HCT116 (cell line): ENCODE data around the gene ROBO1.

ENCODE experiments used
- FOSL1 ChIP-seq: IDR thresholded peaks from 2 replicates; pipeline ENCODE4 v1.6.1; 2012; ENCODE audit warnings: low read depth
- POLR2A ChIP-seq: IDR thresholded peaks from 2 replicates; pipeline ENCODE4 v1.7.0; 2011; ENCODE audit warnings: borderline replicate concordance; ENCODE audit not compliant: insufficient read depth, insufficient read length; ENCODE audit errors: extremely low read depth
- POLR2AphosphoS5 ChIP-seq: IDR thresholded peaks from 2 replicates; pipeline ENCODE4 v1.6.1; 2011; ENCODE audit warnings: mild to moderate bottlenecking, low read depth, low read length, moderate library complexity
- RAD21 ChIP-seq: IDR thresholded peaks from 2 replicates; pipeline ENCODE4 v1.6.1; 2012; ENCODE audit warnings: low read depth, mild to moderate bottlenecking
- REST ChIP-seq: IDR thresholded peaks from 2 replicates; pipeline ENCODE4 v1.6.1; 2012; ENCODE audit warnings: low read depth
- YY1 ChIP-seq: IDR thresholded peaks from 2 replicates; pipeline ENCODE4 v1.6.1; 2011; ENCODE audit warnings: low read length, low read depth, moderate library complexity, mild to moderate bottlenecking; ENCODE audit not compliant: insufficient replicate concordance; ENCODE audit errors: extremely low read depth
- ZFX ChIP-seq: fragments of 450-650 bp; IDR thresholded peaks from 2 replicates; pipeline ENCODE4 v1.6.1; 2017
- TF ChIP-seq, protein P1 (sequence below), 3 experiments: fragments of 200-600 bp in 1 of 3; sonication (generic) in 1 of 3; IDR thresholded peaks in 2 of 3; conservative IDR thresholded peaks in 1 of 3; 2 replicates each; pipeline ENCODE4 v1.5.1; 2012 to 2017; ENCODE audit warnings: low read depth in 2 of 3, low read length in 2 of 3, antibody characterized with exemption in 1 of 3, borderline replicate concordance in 1 of 3, control low read depth in 1 of 3, mild to moderate bottlenecking in 1 of 3, mixed read lengths in 1 of 3, mixed run types in 1 of 3, moderate library complexity in 1 of 3; ENCODE audit not compliant: insufficient read depth in 1 of 3

GRCh38 chr3:79047581-79047980 is 720.2 kb downstream of the ROBO1 start:
- TF ChIP-seq REST (no peak), RAD21 (no peak), YY1 (no peak), POLR2A (no peak), ZFX (no peak), POLR2AphosphoS5 (no peak), FOSL1 (no peak)
- TF ChIP-seq, protein P1, sequence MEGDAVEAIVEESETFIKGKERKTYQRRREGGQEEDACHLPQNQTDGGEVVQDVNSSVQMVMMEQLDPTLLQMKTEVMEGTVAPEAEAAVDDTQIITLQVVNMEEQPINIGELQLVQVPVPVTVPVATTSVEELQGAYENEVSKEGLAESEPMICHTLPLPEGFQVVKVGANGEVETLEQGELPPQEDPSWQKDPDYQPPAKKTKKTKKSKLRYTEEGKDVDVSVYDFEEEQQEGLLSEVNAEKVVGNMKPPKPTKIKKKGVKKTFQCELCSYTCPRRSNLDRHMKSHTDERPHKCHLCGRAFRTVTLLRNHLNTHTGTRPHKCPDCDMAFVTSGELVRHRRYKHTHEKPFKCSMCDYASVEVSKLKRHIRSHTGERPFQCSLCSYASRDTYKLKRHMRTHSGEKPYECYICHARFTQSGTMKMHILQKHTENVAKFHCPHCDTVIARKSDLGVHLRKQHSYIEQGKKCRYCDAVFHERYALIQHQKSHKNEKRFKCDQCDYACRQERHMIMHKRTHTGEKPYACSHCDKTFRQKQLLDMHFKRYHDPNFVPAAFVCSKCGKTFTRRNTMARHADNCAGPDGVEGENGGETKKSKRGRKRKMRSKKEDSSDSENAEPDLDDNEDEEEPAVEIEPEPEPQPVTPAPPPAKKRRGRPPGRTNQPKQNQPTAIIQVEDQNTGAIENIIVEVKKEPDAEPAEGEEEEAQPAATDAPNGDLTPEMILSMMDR (IDR thresholded peaks at IDR 0.05 in 2 of 3, conservative IDR thresholded peaks at IDR 0.05 in 1 of 3; ENCODE audit: borderline replicate concordance in 1 of 3, insufficient read depth in 1 of 3, low read depth in 2 of 3, low read length in 2 of 3) = no peak
